GM12878 (cell line): ENCODE results near the gene RINL. TPM values are rescaled to one million over a fixed set of nuclear protein-coding genes. Genes with fewer than 3 reads are reported as not detected.
"Not testable (repeated sequence)": the region's sequence is repeated elsewhere in the genome, so short reads cannot be mapped to it uniquely, and the experiment has no call there.

ENCODE experiments used
- ATAC-seq: fragments of 200-7000 bp; cut with Tn5 transposase; 3 replicates; pipeline ENCODE4 v1.9.1; 2020; ENCODE audit warnings: mild to moderate bottlenecking, moderate library complexity
- BruUV-seq: library from RNA; stranded (reverse); fragments of 400-500 nt; replicated peaks from 2 replicates; lab custom pipeline; 2021; lab: Mats Ljungman, UMichigan
- CTCF ChIA-PET: fragments of 300-600 bp; sonication (Branson Sonifier 250); formaldehyde crosslinking; extraction: SDS; loops from one replicate; lab custom pipeline; 2021; ENCODE audit warnings: inconsistent platforms; lab: Yijun Ruan, JAX
- POLR2A ChIA-PET: fragments of 350-600 bp; formaldehyde crosslinking; extraction: SDS; loops from one replicate; lab custom pipeline; 2021; ENCODE audit warnings: inconsistent platforms; lab: Charles Lee
- RAD21 ChIA-PET: fragments of 300-600 bp; sonication (Branson Sonifier 250); formaldehyde crosslinking; loops from one replicate; lab custom pipeline; 2023; ENCODE audit warnings: antibody characterized with exemption; ENCODE audit not compliant: unreplicated experiment; lab: Charles Lee
- SMC1A ChIA-PET: fragments of 300-600 bp; sonication (Branson Sonifier 250); formaldehyde crosslinking; loops from one replicate; lab custom pipeline; 2023; ENCODE audit not compliant: unreplicated experiment, uncharacterized antibody; lab: Charles Lee
- DNase-seq: peaks from one replicate; pipeline ENCODE4 v3.0.0-alpha.2; 2011; ENCODE audit warnings: low read depth, low spot score
- FAIRE-seq: peaks from 3 replicates; lab custom pipeline; 2011; peaks lifted over from hg19 to GRCh38; lab: Jason Lieb, UNC
- H2AFZ ChIP-seq: 2 replicates; pipeline ENCODE4 v1.6.0; 2011; ENCODE audit warnings: low read depth, low read length, control low read depth; ENCODE audit not compliant: control insufficient read depth
- H3K27ac ChIP-seq: 2 replicates; pipeline ENCODE4 v1.5.1; 2011; ENCODE audit warnings: control low read depth; ENCODE audit not compliant: control insufficient read depth, insufficient read depth
- H3K27me3 ChIP-seq, 2 experiments: replicated peaks in 1 of 2; 2 replicates each; pipeline versions ENCODE4 v1.6.0 to v1.6.1; 2011; ENCODE audit warnings: low read length in 1 of 2; ENCODE audit not compliant: control insufficient read depth in 2 of 2, insufficient read depth in 2 of 2
- H3K36me3 ChIP-seq, 2 experiments: 2 replicates each; pipeline ENCODE4 v1.5.1; 2011; ENCODE audit warnings: low read length in 1 of 2; ENCODE audit not compliant: control insufficient read depth in 2 of 2, insufficient read depth in 2 of 2
- H3K4me1 ChIP-seq: 2 replicates; pipeline ENCODE4 v1.6.1; 2011; ENCODE audit warnings: mild to moderate bottlenecking, low read length, moderate library complexity, mixed read lengths; ENCODE audit not compliant: control insufficient read depth, insufficient read depth
- H3K4me2 ChIP-seq: 2 replicates; pipeline ENCODE4 v1.6.0; 2011; ENCODE audit warnings: control low read depth; ENCODE audit not compliant: control insufficient read depth, insufficient read depth
- H3K4me3 ChIP-seq: fragments of 200-600 bp; sonication (generic); 2 replicates; pipeline ENCODE4 v1.5.1; 2016
- H3K79me2 ChIP-seq: 2 replicates; pipeline ENCODE4 v1.6.0; 2011; ENCODE audit warnings: low read length; ENCODE audit not compliant: control insufficient read depth, insufficient read depth
- H3K9ac ChIP-seq: 2 replicates; pipeline ENCODE4 v1.8.0; 2011; ENCODE audit warnings: low read length, control low read depth, mixed read lengths; ENCODE audit not compliant: control insufficient read depth, insufficient read depth
- H3K9me3 ChIP-seq: replicated peaks from 3 replicates; pipeline ENCODE4 v1.5.1; 2011; ENCODE audit warnings: mild to moderate bottlenecking, low read length; ENCODE audit not compliant: control insufficient read depth, insufficient read depth
- H4K20me1 ChIP-seq: 2 replicates; pipeline ENCODE4 v1.6.0; 2011; ENCODE audit not compliant: control insufficient read depth, insufficient read depth
- BHLHE40 ChIP-seq, 2 experiments: fragments of 450-650 bp in 1 of 2; IDR thresholded peaks; 2 replicates each; pipeline ENCODE4 v1.6.1; 2011 to 2017; ENCODE audit warnings: low read depth in 2 of 2, borderline replicate concordance in 1 of 2, improper control_type of control experiment in 1 of 2, low read length in 1 of 2, mild to moderate bottlenecking in 1 of 2
- IKZF2 ChIP-seq, 2 experiments: fragments of 450-650 bp; IDR thresholded peaks; 2 replicates each; pipeline ENCODE4 v1.6.1; 2017; ENCODE audit warnings: mild to moderate bottlenecking in 2 of 2, moderate library complexity in 2 of 2
- KAT2A ChIP-seq: conservative IDR thresholded peaks from 2 replicates; pipeline ENCODE4 v1.6.1; 2011; ENCODE audit warnings: low read depth, low read length; ENCODE audit not compliant: control insufficient read depth
- MLLT1 ChIP-seq: fragments of 450-650 bp; IDR thresholded peaks from 2 replicates; pipeline ENCODE4 v1.6.1; 2016; ENCODE audit warnings: mild to moderate bottlenecking
- NR2C2 ChIP-seq: IDR thresholded peaks from 2 replicates; pipeline ENCODE4 v1.6.1; 2011; ENCODE audit warnings: borderline replicate concordance, low read depth; ENCODE audit not compliant: control insufficient read depth, insufficient read length
- RAD51 ChIP-seq: fragments of 450-650 bp; IDR thresholded peaks from 2 replicates; pipeline ENCODE4 v1.6.1; 2016; ENCODE audit warnings: moderate library complexity, mild to moderate bottlenecking, inconsistent platforms
- SMAD5 ChIP-seq: IDR thresholded peaks from 2 replicates; pipeline ENCODE4 v1.6.1; 2016; ENCODE audit warnings: antibody characterized with exemption, low read depth
- STAT3 ChIP-seq: IDR thresholded peaks from 2 replicates; pipeline ENCODE4 v1.6.1; 2011; ENCODE audit warnings: low read depth, low read length, improper control_type of control experiment
- ZNF207 ChIP-seq: fragments of 450-650 bp; IDR thresholded peaks from 2 replicates; pipeline ENCODE4 v1.6.1; 2014; ENCODE audit warnings: antibody characterized with exemption, mild to moderate bottlenecking, borderline replicate concordance
- ZNF622 ChIP-seq: fragments of 450-650 bp; IDR thresholded peaks from 2 replicates; pipeline ENCODE4 v1.6.1; 2017; ENCODE audit warnings: mild to moderate bottlenecking, inconsistent platforms
- WGBS: methylation state at CpG from one replicate; pipeline ENCODE4 v1.1.6; 2016; ENCODE audit warnings: low lambda C conversion rate; ENCODE audit not compliant: insufficient replicate concordance, insufficient coverage; ENCODE audit errors: missing lambda C conversion rate; 5-methylcytosine and 5-hydroxymethylcytosine counted together
- in situ Hi-C: fragments of 300-500 bp; cut with MboI; formaldehyde crosslinking; loops from 9 replicates; pipeline ENCODE4 v1.14.3; 2018; ENCODE audit warnings: mixed read lengths
- intact Hi-C: fragments of 100-400 bp; cut with micrococcal nuclease; formaldehyde crosslinking; loops from one replicate; pipeline ENCODE4 v1.14.2; 2022; ENCODE audit not compliant: unreplicated experiment
- polyA plus RNA-seq, 11 experiments: library from polyadenylated mRNA; depleted of rRNA in 4 of 11; unstranded in 6 of 11; stranded (reverse) in 5 of 11; fragments of >200 nt; fragmentation: Nextera tagmentation in 4 of 11; fragmentation: Illumina TruSeq in 1 of 11; extraction: Ambion mirVana in 4 of 11; extraction: Trizol in 1 of 11; gene quantifications; 1 replicate in 1 of 11; 2 replicates in 10 of 11; pipeline versions ENCODE4 v1.2.1 to v1.2.3, GENCODE V29; 2011 to 2016; ENCODE audit warnings: inconsistent platforms in 2 of 11, missing spikeins in 2 of 11, low read depth in 1 of 11
- total RNA-seq, 4 experiments: library from RNA; depleted of rRNA in 3 of 4; stranded (reverse); fragments of >200 nt in 3 of 4; fragmentation: Illumina TruSeq in 1 of 4; extraction: Trizol in 1 of 4; gene quantifications; 2 replicates each; pipeline versions ENCODE4 v1.2.1 to v1.2.3, GENCODE V29; 2013 to 2021

The RINL gene
- total and polyA plus RNA-seq, 10 of the 15 experiments (the other 5 are each of a cell fraction or from before 2014, with no cell fraction given), result 14.5 to 64.2 (median 47.6) TPM

DNA sequence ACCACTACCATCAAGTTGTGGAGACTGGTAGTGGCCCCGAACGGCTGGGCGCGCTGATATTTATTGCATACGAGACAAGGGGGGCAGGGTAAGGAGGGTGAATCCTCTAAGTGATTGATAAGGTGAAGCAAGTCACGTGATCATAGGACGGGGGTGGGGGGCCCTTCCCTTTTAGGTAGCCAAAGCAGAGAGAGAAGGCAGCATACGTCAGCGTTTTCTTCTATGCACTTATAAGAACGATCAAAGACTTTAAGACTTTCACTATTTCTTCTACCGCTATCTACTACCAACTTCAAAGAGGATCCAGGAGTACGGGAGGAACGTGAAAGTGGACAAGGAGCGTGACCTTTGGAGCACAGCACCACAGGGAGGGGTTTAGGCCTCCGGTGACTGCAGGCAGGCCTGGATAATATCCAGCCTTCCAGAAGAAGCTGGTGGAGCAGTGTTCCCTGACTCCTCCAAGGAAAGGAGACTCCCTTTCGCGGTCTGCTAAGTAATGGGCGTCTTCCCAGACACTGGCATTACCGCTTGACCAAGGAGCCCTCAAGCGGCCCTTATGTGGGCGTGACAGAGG lies 18.4 kb downstream of the RINL start:
- POLR2A ChIA-PET, result interaction anchor here (1.0 to 1.2 kb wide), 2 partner anchors 18 to 27 kb away, joined by 3 to 6 read pairs; partner anchors contain the start of genes ECH1 and RINL
- H3K9me3 ChIP-seq, in situ Hi-C loops, H3K27me3 ChIP-seq, DNase-seq, H3K4me2 ChIP-seq, H3K9ac ChIP-seq, FAIRE-seq, H2AFZ ChIP-seq, H3K79me2 ChIP-seq, H3K36me3 ChIP-seq, intact Hi-C loops: not testable (repeated sequence)
- H3K4me1 ChIP-seq, result peaks cover 35% of the 10 kb centered on the region
- CTCF ChIA-PET, result interaction anchor here (1.6 kb wide), 1 partner anchor 9 kb away, joined by 9 read pairs; no protein-coding TSS in a partner anchor
- RAD21 ChIA-PET, result interaction anchor here (1.2 to 2.3 kb wide), 2 partner anchors 8 to 10 kb away, joined by 3 to 13 read pairs; no protein-coding TSS in a partner anchor
- WGBS, result 92% methylated on average over 21 of the region's 21 CpGs
- 0 out of 2 replicates have a peak, but pooled peaks have one; percentile 38 for TF ChIP-seq RAD51
- TF ChIP-seq BHLHE40 (IDR thresholded peaks at IDR 0.05; ENCODE audit: borderline replicate concordance in 1 of 2, low read depth in 2 of 2, low read length in 1 of 2), result 0 out of 4 replicates have a peak, but pooled peaks of 1 of the 2 experiments have one; percentile 12
- TF ChIP-seq, all 136 proteins: peak for 2; not testable (repeated sequence) for 134
- ATAC-seq, H3K27ac ChIP-seq, H4K20me1 ChIP-seq, H3K4me3 ChIP-seq, BruUV-seq, SMC1A ChIA-PET: not testable (repeated sequence)

DNA sequence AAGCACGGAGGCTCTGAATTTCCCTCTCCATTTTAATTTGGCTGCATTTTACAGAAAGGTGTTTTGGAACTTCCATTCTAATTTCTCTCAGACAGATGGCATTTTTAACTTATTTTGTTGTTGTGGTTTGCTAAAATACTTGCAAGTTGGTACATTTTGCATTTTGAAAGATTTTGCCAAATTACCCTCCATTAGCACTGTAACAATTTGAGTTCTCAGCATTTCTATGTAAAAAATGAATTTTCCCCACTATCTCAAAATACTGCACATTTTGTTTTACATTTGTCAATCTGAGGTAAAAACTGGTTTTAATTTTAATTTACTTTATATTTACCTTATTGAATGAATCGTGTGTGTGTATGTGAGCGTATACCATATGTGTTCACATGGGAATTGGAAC lies 21.3 kb downstream of the RINL start:
- no peak for DNase-seq
- CTCF ChIA-PET, result interaction anchor here (1.4 to 2.2 kb wide), 3 partner anchors 9 to 12 kb away, joined by 4 to 17 read pairs (median 5); no protein-coding TSS in a partner anchor
- no peak for ATAC-seq
- in situ Hi-C loops (no loop called here), intact Hi-C loops (no loop called here)
- WGBS, result 2% methylated on average over 3 of the region's 3 CpGs
- no peaks in the 10 kb centered on the region for H3K27me3 ChIP-seq
- no peak overlapping the region for H3K27ac ChIP-seq
- H3K9me3 ChIP-seq, result no peaks in the 10 kb centered on the region
- H3K36me3 ChIP-seq, result no peaks in the 10 kb centered on the region
- no peak overlapping the region for H3K4me3 ChIP-seq
- no peaks in the 10 kb centered on the region for H4K20me1 ChIP-seq
- peak overlapping the region; percentile 55; the same call in 1 of the 2 replicates for H3K4me2 ChIP-seq
- POLR2A ChIA-PET, result interaction anchor here (0.7 to 2.2 kb wide), 8 partner anchors 8 to 482 kb away, joined by 3 to 15 read pairs (median 6); partner anchors contain the start of genes ACTN4, PSMD8 and RINL
- H3K4me1 ChIP-seq, result peaks cover 25% of the 10 kb centered on the region
- RAD21 ChIA-PET, result interaction anchor here (1.1 to 2.2 kb wide), 4 partner anchors 8 to 222 kb away, joined by 3 to 22 read pairs (median 12); no protein-coding TSS in a partner anchor
- SMC1A ChIA-PET, result interaction anchor here (1.3 to 3.2 kb wide), 2 partner anchors 11 to 17 kb away, joined by 3 to 39 read pairs; no protein-coding TSS in a partner anchor
- peaks cover 3% of the 10 kb centered on the region for H3K79me2 ChIP-seq
- H2AFZ ChIP-seq, result no peak overlapping the region
- FAIRE-seq, result no peak
- no peak overlapping the region for H3K9ac ChIP-seq
- BruUV-seq, result no TSS peak
- TF ChIP-seq SMAD5 (no peak), ZNF207 (no peak), NR2C2 (no peak), BHLHE40 (IDR thresholded peaks at IDR 0.05; ENCODE audit: borderline replicate concordance in 1 of 2, low read depth in 2 of 2, low read length in 1 of 2) (no peak), RAD51 (no peak), IKZF2 (IDR thresholded peaks at IDR 0.05) (no peak), KAT2A (no peak), ZNF622 (no peak), MLLT1 (no peak), STAT3 (no peak)
